Measurements from ENCODE around the gene HOXC9. TPM values are rescaled to one million over a fixed set of nuclear protein-coding genes. Genes with fewer than 3 reads are reported as not detected.

The HOXC9 gene
- total RNA-seq, 1 experiment from 2014 or later = 9.6 TPM

DNA sequence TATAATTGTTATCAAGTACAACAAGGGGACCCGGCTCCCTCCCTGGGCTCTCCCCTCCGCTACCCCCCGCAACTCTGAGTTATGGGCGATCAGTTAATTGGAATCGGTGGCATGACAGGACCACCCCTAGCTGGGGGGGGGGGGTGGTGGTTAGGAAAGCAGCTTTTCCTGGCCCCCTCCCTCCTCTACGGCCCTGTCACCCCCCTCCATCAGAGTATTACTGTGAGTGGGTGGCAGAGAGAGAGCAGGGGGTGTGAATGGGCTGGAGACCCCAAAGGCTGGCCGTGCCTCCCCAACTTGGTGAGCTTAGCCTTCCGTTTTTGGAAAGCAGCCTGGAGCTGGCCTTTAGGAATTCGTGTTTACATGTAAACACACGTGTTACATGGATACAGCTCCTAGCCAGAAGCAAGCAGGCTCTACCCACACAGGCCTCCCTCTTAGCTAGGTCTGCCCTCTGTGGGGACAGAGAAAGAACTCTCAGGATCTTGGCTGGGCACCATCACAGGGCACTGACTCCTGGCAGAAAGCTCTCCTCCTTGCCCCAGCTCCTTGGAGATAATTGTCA lies 52.6 kb downstream of the HOXC9 start:
- H3K27ac ChIP-seq = peak overlapping the region; percentile 45
- no peaks in the 10 kb centered on the region for H3K27me3 ChIP-seq (replicated peaks)

More for the DNA sequence above, 52.6 kb downstream of the HOXC9 start:
- Histone ChIP-seq H3K4me3 (no peak overlapping the region), H3K4me1 (replicated peaks) (peaks cover 21% of the 10 kb centered on the region), H3K9me3 (replicated peaks) (no peaks in the 10 kb centered on the region), H3K36me3 (peaks cover 10% of the 10 kb centered on the region; the same call in 1 of the 2 replicates)
- DNase-seq (ENCODE audit: low read depth in 1 of 2, low spot score in 2 of 2) = peak in 1 of 2 experiments; percentile 6

Other genes with a start within 250 kb of the HOXC9 start
- gene CISTR, start 248.2 kb upstream of the HOXC9 start, total RNA-seq (2014; rRNA removed; shearing (Covaris generic)) = not detected in 2 replicates
- gene HOXC13, start 61.3 kb upstream of the HOXC9 start, total RNA-seq (2014; rRNA removed; shearing (Covaris generic)) = 6.0 and 7.2 TPM in 2 replicates
- gene HOXC12, start 45.3 kb upstream of the HOXC9 start, total RNA-seq (2014; rRNA removed; shearing (Covaris generic)) = 8.6 and 11.0 TPM in 2 replicates
- 4.3 and 4.6 TPM in 2 replicates for gene HOXC11, start 27.0 kb upstream of the HOXC9 start, total RNA-seq (2014; rRNA removed; shearing (Covaris generic))
- 11.1 and 13.5 TPM in 2 replicates for gene HOTAIR, start 25.2 kb upstream of the HOXC9 start, total RNA-seq (2014; rRNA removed; shearing (Covaris generic))
- 3.2 and 7.5 TPM in 2 replicates for gene HOXC10, start 15.0 kb upstream of the HOXC9 start, total RNA-seq (2014; rRNA removed; shearing (Covaris generic))
- gene HOXC8, start 8.8 kb downstream of the HOXC9 start, total RNA-seq (2014; rRNA removed; shearing (Covaris generic)) = 0.19 and 1.3 TPM in 2 replicates
- 2.9 and 6.2 TPM in 2 replicates for gene HOXC6, start 28.3 kb downstream of the HOXC9 start, total RNA-seq (2014; rRNA removed; shearing (Covaris generic))
- not detected in 2 replicates for gene HOXC5, start 32.9 kb downstream of the HOXC9 start, total RNA-seq (2014; rRNA removed; shearing (Covaris generic))
- 1.4 and 2.2 TPM in 2 replicates for gene HOXC4, start 53.7 kb downstream of the HOXC9 start, total RNA-seq (2014; rRNA removed; shearing (Covaris generic))
- gene SMUG1, start 188.8 kb downstream of the HOXC9 start, total RNA-seq (2014; rRNA removed; shearing (Covaris generic)) = 35.9 and 50.6 TPM in 2 replicates

Measured in SJSA1 (cell line).